HEK293 (cell line): Measurements from ENCODE around the gene MMP24.

Experiments
- CTCF ChIA-PET: fragments of 350-600 bp; formaldehyde crosslinking; extraction: SDS; loops from one replicate; lab custom pipeline; 2021; ENCODE audit warnings: antibody characterized with exemption; lab: Yijun Ruan, JAX
- POLR2A ChIA-PET: fragments of 300-600 bp; formaldehyde crosslinking; extraction: SDS; loops from one replicate; lab custom pipeline; 2020; ENCODE audit warnings: antibody characterized with exemption, inconsistent platforms; lab: Yijun Ruan, JAX
- H3K27ac ChIP-seq: fragments of 200-500 bp; sonication (Bioruptor generic); 2 replicates; pipeline ENCODE4 v1.5.1; 2014; ENCODE audit warnings: low read depth, low read length, control low read depth, inconsistent platforms; ENCODE audit errors: extremely low read depth
- H3K36me3 ChIP-seq, 2 experiments: fragments of 200-500 bp in 1 of 2; sonication (Bioruptor generic) in 1 of 2; 1 replicate in 1 of 2; 2 replicates in 1 of 2; pipeline ENCODE4 v1.5.1; 2014 to 2017; ENCODE audit warnings: inconsistent platforms in 2 of 2, low read length in 2 of 2; ENCODE audit not compliant: control insufficient read depth in 2 of 2, insufficient read depth in 1 of 2
- H3K4me1 ChIP-seq: fragments of 200-500 bp; sonication (Bioruptor generic); 2 replicates; pipeline ENCODE4 v1.5.1; 2014; ENCODE audit warnings: mild to moderate bottlenecking, low read length, inconsistent platforms; ENCODE audit not compliant: control insufficient read depth, insufficient read depth
- H3K4me3 ChIP-seq: 2 replicates; pipeline ENCODE4 v1.5.1; 2011; ENCODE audit warnings: low read depth, mild to moderate bottlenecking, control low read depth, low read length, moderate library complexity
- H3K9me3 ChIP-seq: fragments of 200-500 bp; sonication (Bioruptor generic); 2 replicates; pipeline ENCODE4 v1.5.1; 2014; ENCODE audit warnings: low read depth, low read length, inconsistent platforms; ENCODE audit not compliant: control insufficient read depth, insufficient read depth
- KLF16 ChIP-seq: fragments of 450-650 bp; formaldehyde crosslinking; IDR thresholded peaks from 2 replicates; pipeline ENCODE4 v1.5.1; 2017; ENCODE audit warnings: missing biosample characterization, missing genetic modification characterization
- KLF7 ChIP-seq: fragments of 450-650 bp; formaldehyde crosslinking; IDR thresholded peaks from 2 replicates; pipeline ENCODE4 v1.5.1; 2016; ENCODE audit warnings: missing biosample characterization, missing genetic modification characterization, borderline replicate concordance
- OSR2 ChIP-seq: fragments of 450-650 bp; formaldehyde crosslinking; IDR thresholded peaks from 2 replicates; pipeline ENCODE4 v1.5.1; 2016; ENCODE audit warnings: missing biosample characterization, missing genetic modification characterization
- PBX3 ChIP-seq: sonication (generic); formaldehyde crosslinking; IDR thresholded peaks from 2 replicates; pipeline ENCODE4 v1.8.1; 2022; ENCODE audit warnings: mild to moderate bottlenecking, moderate library complexity, missing genetic modification reagents
- REST ChIP-seq: fragments of 450-650 bp; formaldehyde crosslinking; IDR thresholded peaks from 2 replicates; pipeline ENCODE4 v1.5.1; 2016; ENCODE audit warnings: missing biosample characterization, missing genetic modification characterization
- SCRT1 ChIP-seq: fragments of 450-650 bp; formaldehyde crosslinking; IDR thresholded peaks from 2 replicates; pipeline ENCODE4 v1.5.1; 2016; ENCODE audit warnings: missing biosample characterization, missing genetic modification characterization, borderline replicate concordance
- ZBTB1 ChIP-seq: fragments of 450-650 bp; formaldehyde crosslinking; IDR thresholded peaks from 2 replicates; pipeline ENCODE4 v1.5.1; 2016; ENCODE audit warnings: missing biosample characterization, missing genetic modification characterization
- ZBTB21 ChIP-seq: fragments of 450-650 bp; formaldehyde crosslinking; IDR thresholded peaks from 2 replicates; pipeline ENCODE4 v1.5.1; 2017; ENCODE audit warnings: missing biosample characterization, missing genetic modification characterization
- ZNF211 ChIP-seq: fragments of 450-650 bp; formaldehyde crosslinking; IDR thresholded peaks from 2 replicates; pipeline ENCODE4 v1.5.1; 2016; ENCODE audit warnings: low read depth, missing biosample characterization, missing genetic modification characterization
- ZNF26 ChIP-seq: fragments of 450-650 bp; formaldehyde crosslinking; IDR thresholded peaks from 2 replicates; pipeline ENCODE4 v1.5.1; 2016; ENCODE audit warnings: missing biosample characterization, missing genetic modification characterization
- ZNF366 ChIP-seq: fragments of 450-650 bp; formaldehyde crosslinking; conservative IDR thresholded peaks from 2 replicates; pipeline ENCODE4 v1.5.1; 2016; ENCODE audit warnings: missing biosample characterization, missing genetic modification characterization
- ZNF423 ChIP-seq: fragments of 450-650 bp; formaldehyde crosslinking; IDR thresholded peaks from 2 replicates; pipeline ENCODE4 v1.5.1; 2016; ENCODE audit warnings: missing biosample characterization, missing genetic modification characterization
- ZNF692 ChIP-seq: fragments of 450-650 bp; formaldehyde crosslinking; IDR thresholded peaks from 2 replicates; pipeline ENCODE4 v1.5.1; 2016; ENCODE audit warnings: missing biosample characterization, missing genetic modification characterization
- ZNF768 ChIP-seq: fragments of 450-650 bp; formaldehyde crosslinking; IDR thresholded peaks from 2 replicates; pipeline ENCODE4 v1.5.1; 2018; ENCODE audit warnings: missing biosample characterization, mild to moderate bottlenecking, missing genetic modification characterization
- ZNF785 ChIP-seq: fragments of 450-650 bp; formaldehyde crosslinking; IDR thresholded peaks from 2 replicates; pipeline ENCODE4 v1.5.1; 2016; ENCODE audit warnings: missing biosample characterization, missing genetic modification characterization
- ZNF830 ChIP-seq: fragments of 450-650 bp; IDR thresholded peaks from 2 replicates; pipeline ENCODE4 v1.5.0; 2018; ENCODE audit warnings: missing biosample characterization, missing genetic modification characterization, low read depth, mild to moderate bottlenecking, moderate library complexity
- ZNF837 ChIP-seq: fragments of 450-650 bp; formaldehyde crosslinking; IDR thresholded peaks from 2 replicates; pipeline ENCODE4 v1.5.1; 2016; ENCODE audit warnings: missing biosample characterization, missing genetic modification characterization
- TF ChIP-seq, protein P1 (sequence below): fragments of 450-650 bp; formaldehyde crosslinking; IDR thresholded peaks from 2 replicates; pipeline ENCODE4 v1.5.1; 2016; ENCODE audit warnings: missing biosample characterization, missing genetic modification characterization

The MMP24 gene

GRCh38 chr20:35303382-35303734 lies 76.9 kb downstream of the MMP24 start:
- no peak overlapping the region for H3K27ac ChIP-seq
- TF ChIP-seq ZBTB1 (tag by site-specific recombination), result no peak
- no peak for TF ChIP-seq REST (tag by site-specific recombination)
- no peak for TF ChIP-seq ZNF423 (tag by site-specific recombination)
- TF ChIP-seq ZNF211 (tag by site-specific recombination), result no peak
- TF ChIP-seq KLF16, result no peak
- no peak for TF ChIP-seq ZNF830 (tag by site-specific recombination)
- no peak for TF ChIP-seq ZNF768 (tag by site-specific recombination)
- TF ChIP-seq, protein P1, sequence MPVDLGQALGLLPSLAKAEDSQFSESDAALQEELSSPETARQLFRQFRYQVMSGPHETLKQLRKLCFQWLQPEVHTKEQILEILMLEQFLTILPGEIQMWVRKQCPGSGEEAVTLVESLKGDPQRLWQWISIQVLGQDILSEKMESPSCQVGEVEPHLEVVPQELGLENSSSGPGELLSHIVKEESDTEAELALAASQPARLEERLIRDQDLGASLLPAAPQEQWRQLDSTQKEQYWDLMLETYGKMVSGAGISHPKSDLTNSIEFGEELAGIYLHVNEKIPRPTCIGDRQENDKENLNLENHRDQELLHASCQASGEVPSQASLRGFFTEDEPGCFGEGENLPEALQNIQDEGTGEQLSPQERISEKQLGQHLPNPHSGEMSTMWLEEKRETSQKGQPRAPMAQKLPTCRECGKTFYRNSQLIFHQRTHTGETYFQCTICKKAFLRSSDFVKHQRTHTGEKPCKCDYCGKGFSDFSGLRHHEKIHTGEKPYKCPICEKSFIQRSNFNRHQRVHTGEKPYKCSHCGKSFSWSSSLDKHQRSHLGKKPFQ (tag by site-specific recombination), result no peak
- TF ChIP-seq KLF7 (tag by site-specific recombination), result no peak
- TF ChIP-seq ZNF692 (tag by site-specific recombination), result no peak
- TF ChIP-seq ZNF366, result no peak
- TF ChIP-seq ZNF26, result no peak
- no peak for TF ChIP-seq OSR2 (tag by site-specific recombination)
- no peak for TF ChIP-seq ZBTB21 (tag by site-specific recombination)
- no peak for TF ChIP-seq PBX3 (CRISPR knock-in tag)
- TF ChIP-seq ZNF837 (tag by site-specific recombination), result no peak
- no peak for TF ChIP-seq ZNF785 (tag by site-specific recombination)
- TF ChIP-seq SCRT1 (tag by site-specific recombination), result no peak

More at GRCh38 chr20:35303382-35303734, 76.9 kb downstream of the MMP24 start:
- ChIA-PET CTCF (interaction anchor here (0.5 to 13.7 kb wide), 28 partner anchors 9 to 964 kb away, joined by 3 to 236 read pairs (median 6); partner anchors contain the start of genes EIF6, GDF5 and MMP24OS), POLR2A (interaction anchor here (1.4 kb wide), 1 partner anchor 25 kb away, joined by 5 read pairs; the partner anchor contains the start of gene MMP24OS)
- Histone ChIP-seq H3K4me1 (no peaks in the 10 kb centered on the region; the same call in 1 of the 2 replicates), H3K36me3 (peaks cover 0 to 13% of the 10 kb centered on the region in 2 experiments; a peak in 1 of 3 replicates), H3K4me3 (no peak overlapping the region), H3K9me3 (no peaks in the 10 kb centered on the region)
